Lower leg skin (tissue), 3 donors: ENCODE results near the gene ITIH3.

Source experiments
- CTCF ChIP-seq, 3 donors: fragments of 450-650 bp; IDR thresholded peaks; one replicate each; pipeline ENCODE4 v1.5.1; 2016; ENCODE audit warnings: antibody characterized with exemption in 3 of 3, mild to moderate bottlenecking in 3 of 3, moderate library complexity in 2 of 3
- POLR2A ChIP-seq, 2 donors: fragments of 450-650 bp; IDR thresholded peaks; one replicate each; pipeline ENCODE4 v1.6.1; 2016 to 2017; ENCODE audit warnings: antibody characterized with exemption in 2 of 2, mild to moderate bottlenecking in 1 of 2, moderate library complexity in 1 of 2

GRCh38 chr3:52843108-52843865 lies 48.7 kb downstream of the ITIH3 start:
- TF ChIP-seq POLR2A (IDR thresholded peaks at IDR 0.05) = no peak
- no peak for TF ChIP-seq CTCF (IDR thresholded peaks at IDR 0.05)
